Activated effector memory CD4-positive, alpha-beta T cell treated with anti-CD3 and anti-CD28 coated beads, Interleukin-2, amount 50 U/mL, for 16 hours (primary cell): Measurements from ENCODE around the gene MYO18B.
"Not testable (repeated sequence)": the region's sequence is repeated elsewhere in the genome, so short reads cannot be mapped to it uniquely, and the experiment has no call there.

Experiments
- DNase-seq: peaks from one replicate; pipeline ENCODE4 v3.0.0-alpha.2; 2020

MYO18B gene, protein sequence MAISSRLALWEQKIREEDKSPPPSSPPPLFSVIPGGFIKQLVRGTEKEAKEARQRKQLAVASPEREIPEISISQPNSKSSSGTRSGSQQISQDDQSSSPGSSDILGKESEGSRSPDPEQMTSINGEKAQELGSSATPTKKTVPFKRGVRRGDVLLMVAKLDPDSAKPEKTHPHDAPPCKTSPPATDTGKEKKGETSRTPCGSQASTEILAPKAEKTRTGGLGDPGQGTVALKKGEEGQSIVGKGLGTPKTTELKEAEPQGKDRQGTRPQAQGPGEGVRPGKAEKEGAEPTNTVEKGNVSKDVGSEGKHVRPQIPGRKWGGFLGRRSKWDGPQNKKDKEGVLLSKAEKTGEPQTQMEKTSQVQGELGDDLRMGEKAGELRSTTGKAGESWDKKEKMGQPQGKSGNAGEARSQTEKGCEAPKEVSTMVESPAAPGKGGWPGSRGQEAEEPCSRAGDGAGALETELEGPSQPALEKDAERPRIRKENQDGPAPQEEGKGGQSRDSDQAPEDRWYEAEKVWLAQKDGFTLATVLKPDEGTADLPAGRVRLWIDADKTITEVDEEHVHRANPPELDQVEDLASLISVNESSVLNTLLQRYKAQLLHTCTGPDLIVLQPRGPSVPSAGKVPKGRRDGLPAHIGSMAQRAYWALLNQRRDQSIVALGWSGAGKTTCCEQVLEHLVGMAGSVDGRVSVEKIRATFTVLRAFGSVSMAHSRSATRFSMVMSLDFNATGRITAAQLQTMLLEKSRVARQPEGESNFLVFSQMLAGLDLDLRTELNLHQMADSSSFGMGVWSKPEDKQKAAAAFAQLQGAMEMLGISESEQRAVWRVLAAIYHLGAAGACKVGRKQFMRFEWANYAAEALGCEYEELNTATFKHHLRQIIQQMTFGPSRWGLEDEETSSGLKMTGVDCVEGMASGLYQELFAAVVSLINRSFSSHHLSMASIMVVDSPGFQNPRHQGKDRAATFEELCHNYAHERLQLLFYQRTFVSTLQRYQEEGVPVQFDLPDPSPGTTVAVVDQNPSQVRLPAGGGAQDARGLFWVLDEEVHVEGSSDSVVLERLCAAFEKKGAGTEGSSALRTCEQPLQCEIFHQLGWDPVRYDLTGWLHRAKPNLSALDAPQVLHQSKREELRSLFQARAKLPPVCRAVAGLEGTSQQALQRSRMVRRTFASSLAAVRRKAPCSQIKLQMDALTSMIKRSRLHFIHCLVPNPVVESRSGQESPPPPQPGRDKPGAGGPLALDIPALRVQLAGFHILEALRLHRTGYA (N-terminal part only)

DNA sequence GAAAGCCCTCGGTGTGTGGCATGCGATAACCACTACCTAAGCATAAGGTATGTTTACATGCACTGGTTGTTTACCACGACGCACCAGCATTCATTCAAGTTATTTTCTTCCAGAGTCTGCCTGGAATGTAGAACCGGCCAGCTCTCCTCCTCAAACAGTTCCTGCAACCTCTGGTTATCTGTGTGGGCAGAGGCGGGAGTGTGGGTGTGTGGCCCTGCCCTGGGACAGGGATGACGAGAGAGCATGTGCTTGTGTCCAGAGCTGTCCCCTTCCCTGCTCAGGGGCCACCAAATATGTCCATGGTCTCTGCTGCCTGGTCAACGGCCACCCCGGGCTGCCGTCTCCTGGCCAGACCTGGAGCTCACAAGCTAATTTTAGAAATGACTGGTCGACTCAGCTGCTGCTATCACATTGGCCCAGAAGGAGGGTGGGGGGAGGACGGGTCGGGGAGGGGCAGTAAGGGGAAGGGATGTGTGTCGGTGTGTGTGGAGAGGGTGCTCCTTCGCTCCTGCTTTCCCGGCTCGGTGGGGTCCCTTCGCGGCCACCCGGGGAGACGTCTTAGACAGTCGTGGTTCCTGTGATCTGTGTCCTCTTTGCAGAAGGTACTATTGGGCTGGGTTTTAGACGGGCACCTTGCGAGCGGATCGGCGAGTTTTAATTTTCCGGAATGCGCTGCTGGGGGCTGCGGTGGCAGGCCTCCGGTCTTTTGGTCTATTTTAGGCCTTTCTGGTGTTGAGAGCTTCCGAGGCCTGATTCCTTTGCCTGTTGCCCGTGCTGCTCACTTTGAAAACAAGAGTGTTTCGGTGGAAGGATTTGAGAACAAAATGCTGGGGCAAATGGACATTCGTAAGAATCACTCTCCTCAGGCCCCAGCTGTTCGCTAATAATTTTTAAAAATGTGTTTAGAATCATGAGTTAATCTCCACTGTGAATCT, at the start of gene MYO18B:
MYO18B (plus strand) TSS at position 497 of the 935 bp plus-strand sequence. CDS start 18,905 bp downstream, outside the sequence.
- no peak for DNase-seq

DNA sequence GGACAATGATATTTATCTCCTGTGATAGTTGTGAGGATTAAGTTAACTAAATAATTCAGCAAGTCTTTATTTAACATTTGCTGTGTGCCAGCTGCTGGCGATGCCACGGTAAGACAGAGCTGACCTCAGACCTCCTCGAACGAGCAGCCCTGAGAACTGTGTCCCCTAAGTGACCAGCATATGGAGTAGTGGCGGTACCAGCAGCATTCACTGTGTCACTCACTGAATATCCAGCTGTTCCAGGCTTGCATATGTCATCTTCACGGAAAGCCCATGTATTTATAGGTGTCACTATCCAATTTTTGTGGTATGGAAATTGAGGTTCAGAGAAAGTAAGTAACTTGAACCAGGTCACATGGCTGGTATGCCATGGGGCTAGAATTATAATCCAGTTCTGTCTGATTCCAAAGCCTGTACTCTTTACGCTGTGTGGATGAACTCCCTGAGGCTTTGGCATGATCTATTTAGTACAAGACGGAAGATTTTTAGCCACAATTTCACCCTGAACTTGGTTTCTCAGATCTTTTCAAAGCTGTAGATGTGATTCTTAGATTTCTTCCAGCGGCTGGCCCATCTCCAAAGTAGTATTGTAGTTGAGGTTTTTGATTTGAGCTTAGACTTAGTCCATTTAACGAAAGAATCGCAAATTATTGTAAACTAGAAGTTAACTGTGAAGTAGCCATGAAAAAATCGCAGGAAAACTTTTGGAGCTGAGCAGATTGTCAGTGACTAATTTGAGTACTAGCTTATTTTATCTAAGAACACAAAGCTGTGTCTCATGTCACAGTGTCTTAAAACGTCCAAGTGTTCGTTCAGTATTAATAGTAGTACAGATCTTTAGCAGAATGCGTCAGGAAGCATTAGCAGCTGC, 49.4 kb upstream of the MYO18B start:
- no peak for DNase-seq

DNA sequence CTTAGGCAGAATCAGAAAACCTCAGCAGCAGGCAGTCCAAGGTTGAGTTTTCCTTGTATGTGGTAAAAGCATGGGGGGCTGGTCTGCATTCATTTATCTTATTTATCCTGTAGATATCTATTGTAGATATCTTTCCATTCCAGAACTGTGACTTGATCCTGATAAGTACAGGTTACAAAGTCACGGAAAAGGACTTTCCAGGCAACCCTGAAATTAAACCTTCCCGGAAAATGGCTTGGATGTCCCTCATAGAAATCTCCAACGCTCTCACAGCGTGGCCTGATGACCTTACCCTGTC, 48.8 kb upstream of the MYO18B start:
- no peak for DNase-seq

DNA sequence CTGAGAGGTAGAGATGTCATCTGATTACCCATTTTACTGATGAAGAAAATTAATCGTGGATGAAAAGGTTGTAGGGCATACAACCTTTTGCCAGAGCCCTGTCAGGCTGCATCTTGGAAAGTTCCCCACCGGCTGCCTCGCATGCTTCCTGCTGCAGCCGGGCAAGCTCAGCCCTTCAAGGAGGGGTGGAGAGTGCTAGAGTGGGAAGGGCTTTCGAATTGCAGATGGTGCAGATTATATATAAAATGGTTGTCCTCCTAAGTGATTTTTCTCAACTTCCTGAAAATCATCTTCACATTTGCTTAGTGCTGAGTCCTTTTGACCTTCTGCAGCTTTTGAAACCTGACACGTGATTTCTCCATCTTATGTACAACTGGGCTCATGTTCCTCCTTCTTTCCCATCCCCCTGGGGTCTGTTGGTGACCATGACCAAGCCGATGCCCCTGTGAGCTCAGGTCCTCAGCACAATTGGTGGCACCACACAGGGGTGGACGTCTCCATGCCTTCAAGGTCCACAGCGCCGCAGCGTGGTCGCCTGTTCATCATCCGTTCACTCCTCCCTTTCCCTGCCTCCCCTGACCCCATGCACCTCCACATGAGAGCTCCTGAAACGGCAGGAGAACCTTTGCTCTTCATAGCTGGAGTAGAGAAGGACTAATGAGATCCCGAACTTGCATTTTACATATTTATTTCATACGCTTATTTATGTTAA, 47.6 kb upstream of the MYO18B start:
- no peak for DNase-seq

DNA sequence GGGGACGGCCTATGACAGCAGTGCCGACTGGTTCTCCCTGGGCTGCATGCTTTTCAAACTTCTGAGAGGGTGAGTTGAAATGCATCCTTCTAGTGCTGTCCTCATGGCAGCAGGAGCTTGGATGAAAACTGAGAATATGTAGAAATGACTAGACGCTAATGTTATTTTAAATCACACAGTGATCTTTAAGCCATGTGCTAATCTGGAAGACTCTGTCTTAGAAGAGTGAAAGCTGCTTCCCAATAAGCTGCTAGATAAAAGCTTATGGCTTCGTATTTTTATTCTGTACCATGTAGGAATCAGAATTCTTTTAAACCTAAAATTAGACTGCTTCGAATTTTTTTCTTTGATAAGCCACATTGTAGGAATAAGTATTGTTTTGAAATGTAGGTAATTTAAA, 46.8 kb upstream of the MYO18B start:
- no peak for DNase-seq

DNA sequence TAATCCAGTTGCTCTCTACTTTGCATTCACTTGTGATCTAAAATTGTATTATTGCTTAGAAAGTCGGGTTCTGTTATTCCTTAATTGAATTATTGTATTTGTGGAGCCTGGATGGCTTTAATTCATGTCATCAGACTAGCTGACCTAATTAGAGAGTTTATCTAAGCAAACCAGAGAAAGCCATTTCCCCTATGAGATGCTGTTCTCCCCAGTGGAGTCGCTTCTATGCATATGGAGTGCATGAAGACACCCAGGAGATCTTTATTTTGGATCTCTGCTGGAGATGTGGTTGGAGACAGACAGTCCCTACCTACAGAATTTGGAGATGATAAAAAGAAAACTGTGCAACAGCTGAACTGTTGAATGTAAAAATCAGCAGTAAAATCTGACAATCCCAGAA, 45.2 kb upstream of the MYO18B start:
- DNase-seq: no peak

DNA sequence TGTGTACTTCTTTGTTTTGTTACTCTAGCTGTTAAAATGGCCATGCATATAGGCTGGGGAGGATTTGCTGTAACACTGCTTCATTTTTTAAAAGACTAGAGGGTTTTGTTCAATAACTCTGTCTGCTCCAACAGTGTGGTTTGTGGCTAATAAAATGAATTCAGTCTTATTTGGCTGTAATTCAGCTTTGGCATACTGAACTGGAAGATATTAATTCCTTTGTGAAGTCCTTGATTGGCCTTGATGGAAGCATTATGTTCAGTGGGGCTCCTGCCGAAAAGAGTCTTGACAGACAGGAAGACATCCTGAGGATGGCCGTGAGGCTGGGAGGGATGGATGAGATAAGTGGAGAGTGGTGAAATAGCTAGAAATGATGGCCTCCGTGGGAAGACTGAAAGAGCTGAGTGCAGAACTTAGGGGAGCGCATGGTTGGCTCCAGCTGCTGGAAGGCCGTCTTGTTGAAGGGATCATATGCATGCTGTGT, 44.8 kb upstream of the MYO18B start:
- DNase-seq: no peak

DNA sequence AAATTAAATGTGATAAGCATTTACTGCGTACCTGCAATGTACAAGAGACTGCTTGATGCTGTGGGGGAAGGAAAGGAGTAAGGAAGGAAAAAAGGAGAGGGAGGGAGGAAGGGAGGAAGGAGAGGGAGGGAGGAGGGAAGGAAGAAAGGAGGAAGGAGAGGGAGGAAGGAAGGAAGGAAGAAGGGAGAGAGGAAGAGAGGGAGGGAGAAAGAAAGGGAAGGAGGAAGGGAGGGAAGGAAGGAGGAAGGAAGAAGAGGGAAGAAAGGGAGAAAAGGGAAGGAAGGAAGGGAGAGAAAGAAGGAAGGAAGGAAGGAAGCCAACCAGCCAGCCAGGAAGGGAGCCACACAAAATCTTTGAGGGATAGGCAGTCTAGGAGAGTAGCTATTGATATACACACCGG, 44.0 kb upstream of the MYO18B start:
- no peak for DNase-seq

DNA sequence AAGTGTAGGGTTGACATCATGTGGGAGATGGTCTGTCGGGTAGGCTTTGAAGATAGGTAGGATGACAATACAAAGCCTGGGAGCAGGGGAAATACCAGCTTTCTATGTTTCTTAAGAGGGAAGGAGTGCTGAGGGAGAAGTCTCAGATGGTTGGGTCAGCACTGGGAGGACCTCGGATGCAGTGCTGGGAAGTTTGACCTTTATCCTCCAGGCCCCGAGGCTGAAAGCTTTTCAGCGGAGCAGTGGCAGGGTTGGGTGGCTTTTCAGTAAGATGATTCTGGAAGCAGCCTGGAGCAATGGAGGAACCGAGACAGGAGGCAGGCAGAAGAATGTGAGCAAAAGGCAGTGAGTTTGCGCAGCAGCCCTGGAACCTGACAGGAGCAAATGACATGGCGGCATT, 43.5 kb upstream of the MYO18B start:
- DNase-seq: no peak

DNA sequence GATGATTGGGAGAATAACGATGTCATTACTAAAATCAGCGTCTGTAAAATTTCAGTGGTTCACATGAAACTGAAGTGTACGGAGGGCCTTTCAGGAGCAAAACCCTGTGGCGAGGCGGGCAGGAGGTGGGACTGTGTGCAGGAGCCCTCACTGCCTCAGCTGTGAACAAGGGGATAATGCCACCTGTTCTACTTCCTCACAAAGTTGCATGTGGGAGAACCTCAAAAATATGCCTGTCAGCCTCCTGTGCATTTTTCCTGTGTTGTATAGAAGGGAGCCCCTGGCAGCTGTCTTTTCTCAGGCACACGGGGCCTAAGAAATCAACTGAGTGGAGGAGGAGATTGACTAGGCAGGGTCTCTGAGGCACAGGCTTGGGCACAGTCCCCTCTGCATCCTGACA, 43.0 kb upstream of the MYO18B start:
- DNase-seq: no peak

DNA sequence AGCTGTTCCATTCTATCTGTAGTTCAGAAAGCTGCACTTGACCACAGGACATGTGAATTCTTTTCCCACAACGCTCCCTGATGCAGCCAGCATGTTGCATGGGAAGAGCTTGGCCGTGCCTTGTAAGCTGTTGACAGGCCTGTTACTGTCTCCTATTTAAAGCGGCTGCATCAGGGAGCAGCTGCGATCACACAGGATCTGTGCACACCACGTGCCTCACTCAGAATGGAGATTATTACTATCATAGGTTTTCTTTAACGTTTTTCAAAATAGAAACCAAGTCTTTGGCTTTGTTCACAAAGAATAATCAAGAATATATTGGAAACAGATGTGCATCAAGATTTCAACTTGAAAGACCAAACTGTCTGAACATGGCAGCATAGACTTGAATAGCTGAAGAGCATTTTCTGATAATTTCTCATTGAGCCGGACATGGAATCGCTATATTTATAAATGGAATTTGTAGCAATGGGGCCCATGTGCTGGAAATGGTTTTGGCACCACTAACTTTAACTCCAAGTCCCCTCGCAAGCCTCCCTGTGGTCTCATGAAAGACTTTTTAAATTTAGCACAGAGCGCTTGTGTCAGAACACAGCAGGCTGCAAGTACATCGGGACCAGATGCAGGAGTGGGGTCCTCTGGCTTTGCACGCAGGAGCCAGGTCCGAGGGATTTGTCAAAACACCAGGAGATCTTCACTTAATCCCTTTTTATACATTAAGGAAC, 40.8 kb upstream of the MYO18B start:
- no peak for DNase-seq

DNA sequence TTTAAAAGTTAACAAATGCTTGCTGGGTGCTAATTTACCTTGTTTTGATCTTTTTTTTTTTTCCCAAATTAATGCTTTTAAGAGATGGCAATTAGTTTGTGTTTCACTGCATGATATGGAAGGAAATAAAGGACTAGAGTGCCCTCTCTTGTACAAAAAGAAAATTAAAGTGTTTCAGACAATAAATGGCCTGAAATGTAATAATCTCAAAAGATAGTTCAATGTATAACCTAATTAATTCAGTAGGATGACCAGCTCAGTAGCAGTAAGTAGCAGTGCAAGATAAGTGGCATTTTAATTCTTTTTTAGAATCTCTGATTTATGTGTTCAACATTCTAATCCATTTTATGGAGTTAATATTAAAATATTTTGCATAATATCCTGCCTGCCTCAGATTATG, 39.9 kb upstream of the MYO18B start:
- DNase-seq: no peak

DNA sequence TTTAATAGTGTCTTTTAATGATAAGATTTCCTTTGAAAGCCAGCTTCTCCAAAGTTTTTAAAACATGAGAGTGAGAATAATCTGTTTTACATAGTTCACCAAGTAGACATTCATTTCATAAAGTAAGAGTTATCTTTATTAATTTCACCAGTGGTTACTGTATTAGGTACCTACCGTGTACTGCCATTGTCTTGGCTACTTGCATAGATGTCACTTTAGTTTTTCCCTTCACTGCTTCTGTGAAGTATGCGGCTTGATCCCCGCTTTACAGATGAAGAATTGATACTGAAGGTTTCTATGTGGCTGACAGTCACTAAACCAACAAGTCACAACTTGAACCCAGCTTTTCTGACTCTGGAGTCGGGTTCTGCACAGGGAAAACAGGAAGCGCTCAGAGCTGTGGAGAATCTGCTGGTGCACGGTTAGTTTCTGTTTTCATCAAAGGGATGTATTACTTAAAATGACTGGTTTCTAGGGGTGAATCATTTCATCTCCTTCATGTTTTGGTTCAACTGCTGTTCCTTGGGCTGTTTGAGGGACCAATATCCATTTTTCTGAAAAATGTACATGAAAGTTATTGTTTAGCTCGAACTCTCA, 39.3 kb upstream of the MYO18B start:
- DNase-seq: no peak

DNA sequence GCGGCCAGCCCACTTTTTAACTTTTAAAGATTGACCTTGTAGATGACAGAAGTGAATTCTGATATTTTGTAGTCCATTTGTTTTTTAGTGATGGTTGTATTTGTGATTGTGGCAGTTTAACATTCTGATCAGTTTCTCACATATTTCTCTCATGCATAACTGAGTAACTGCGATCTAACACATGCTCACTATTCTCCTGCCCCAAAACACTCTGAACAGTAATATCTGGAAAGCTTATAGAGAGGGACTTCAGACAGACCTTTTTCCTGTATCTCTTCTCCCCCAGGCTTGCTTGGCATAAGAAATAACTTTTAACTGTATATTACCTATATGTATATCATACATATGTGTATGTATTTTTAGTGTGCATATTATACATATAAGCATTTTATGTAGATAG, 37.3 kb upstream of the MYO18B start:
- DNase-seq: no peak

DNA sequence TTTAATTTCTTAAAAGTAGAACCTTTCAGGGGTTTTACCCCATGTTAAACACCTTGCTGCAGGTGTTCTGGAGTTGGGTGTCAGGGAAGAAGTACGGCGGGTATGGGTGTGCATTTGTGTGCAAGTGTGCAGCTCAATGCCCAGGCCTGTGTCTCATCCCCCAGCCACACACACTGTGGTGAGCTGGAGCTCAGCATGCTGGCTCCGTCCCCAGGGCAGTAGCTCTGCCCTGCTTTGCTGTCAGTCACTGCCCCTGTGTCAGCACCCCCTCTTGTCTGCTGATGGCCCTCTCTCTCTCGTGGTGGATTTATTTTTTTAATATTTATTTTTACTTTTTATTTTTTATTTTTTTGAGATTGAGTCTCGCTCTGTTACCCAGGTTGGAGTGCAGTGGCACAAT, 35.8 kb upstream of the MYO18B start:
- DNase-seq: no peak

DNA sequence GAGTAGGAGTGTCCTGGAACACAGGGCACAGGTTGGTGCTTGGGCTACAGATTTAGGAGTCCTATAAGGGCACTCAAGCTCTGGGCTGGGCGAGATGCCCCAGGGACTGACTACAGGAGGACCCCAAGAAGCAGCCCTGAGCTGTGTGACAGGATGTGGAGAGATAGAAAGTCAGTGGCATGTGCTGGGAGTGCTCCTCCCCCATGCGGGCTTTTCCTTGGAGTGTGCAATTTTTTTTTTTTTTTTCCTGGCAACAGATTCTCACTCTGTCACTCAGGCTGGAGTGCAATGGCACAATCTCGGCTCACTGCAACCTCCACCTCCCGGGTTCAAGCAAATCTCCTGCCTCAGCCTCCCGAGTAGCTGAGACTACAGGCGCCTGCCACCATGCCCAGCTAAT, 33.6 kb upstream of the MYO18B start:
- not testable (repeated sequence) for DNase-seq

DNA sequence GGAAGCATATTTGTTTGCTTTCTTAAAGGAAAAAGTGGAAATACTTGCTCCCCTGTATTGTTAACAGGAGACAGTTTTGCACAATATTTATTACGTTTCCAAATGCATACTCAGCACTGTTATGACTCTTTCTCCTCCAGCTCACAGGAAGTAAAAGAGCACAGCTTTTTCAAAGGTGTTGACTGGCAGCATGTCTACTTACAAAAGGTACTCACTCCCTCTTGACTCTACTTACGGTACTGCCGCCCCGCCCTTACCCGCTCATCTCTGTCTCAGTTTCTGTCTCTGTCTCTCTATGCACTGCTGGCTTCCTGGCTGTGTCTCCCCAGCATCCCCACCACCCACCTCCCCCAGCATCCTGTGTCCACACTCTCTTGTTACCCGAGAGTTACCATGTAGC, 32.2 kb upstream of the MYO18B start:
- no peak for DNase-seq

DNA sequence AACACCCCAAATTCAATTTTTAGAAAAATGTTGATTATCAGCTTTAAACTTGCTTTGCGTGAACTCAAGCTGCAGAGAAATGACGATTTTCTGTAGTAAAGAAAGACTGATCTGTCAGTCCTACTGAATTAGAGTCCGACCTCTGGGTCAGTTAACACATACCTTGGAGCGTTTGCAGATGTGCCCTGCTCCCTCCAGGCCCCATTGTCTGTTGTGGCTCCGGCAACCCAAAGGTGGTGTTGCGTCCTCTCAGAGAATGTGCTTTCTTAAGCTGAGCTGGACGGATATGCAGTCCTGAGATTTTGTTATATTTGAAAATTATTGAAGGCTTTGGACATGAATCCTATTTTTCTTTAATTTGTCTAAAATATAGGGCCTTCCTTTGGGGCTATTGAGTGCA, 31.5 kb upstream of the MYO18B start:
- DNase-seq: no peak

DNA sequence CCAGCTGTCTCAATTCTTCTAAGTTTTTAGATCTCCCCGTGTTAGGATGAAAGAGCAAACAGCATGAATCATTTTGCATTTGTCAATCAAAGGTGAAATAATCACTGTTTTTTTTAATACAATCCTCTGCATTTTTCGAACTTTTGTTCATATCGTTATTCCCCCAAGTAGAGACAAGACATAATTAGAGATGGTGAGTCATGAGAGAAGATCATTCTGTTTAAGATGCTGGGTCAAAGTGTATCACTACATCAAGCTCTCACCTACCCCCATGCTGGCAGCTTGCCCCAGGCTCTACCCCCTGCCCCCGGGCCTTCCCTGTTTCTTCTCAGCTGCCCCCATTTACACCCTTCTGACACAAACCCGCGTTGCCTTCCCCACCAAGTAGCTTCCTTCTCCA, 30.5 kb upstream of the MYO18B start:
- DNase-seq: no peak
